Cerebellar cortex (tissue), 1 donor: ENCODE measurements around the gene ERVV-1.
"Not testable (repeated sequence)": the region's sequence is repeated elsewhere in the genome, so short reads cannot be mapped to it uniquely, and the experiment has no call there.

Experiments
- DNase-seq: peaks from one replicate; pipeline ENCODE4 v3.0.0-alpha.2; 2015; ENCODE audit warnings: low spot score

ERVV-1 gene

GRCh38 chr19:53019684-53020083, 6.0 kb downstream of the ERVV-1 start:
- no peak for DNase-seq

GRCh38 chr19:53028306-53028705, 14.6 kb downstream of the ERVV-1 start:
- DNase-seq, result not testable (repeated sequence)

- no peak for DNase-seq
Observed at GRCh38 chr19:53034054-53034453, 20.3 kb downstream of the ERVV-1 start.

- no peak for DNase-seq
Observed at GRCh38 chr19:53034948-53035675, 21.4 kb downstream of the ERVV-1 start.

- peak; percentile 60 for DNase-seq
Observed at GRCh38 chr19:53037101-53038097, 23.7 kb downstream of the ERVV-1 start.

GRCh38 chr19:53041366-53041765, 27.6 kb downstream of the ERVV-1 start:
- DNase-seq, result no peak

GRCh38 chr19:53045536-53045935, 31.8 kb downstream of the ERVV-1 start:
- no peak for DNase-seq

GRCh38 chr19:53047379-53047778, 33.7 kb downstream of the ERVV-1 start:
- DNase-seq, result no peak

GRCh38 chr19:53055117-53055516, 41.4 kb downstream of the ERVV-1 start:
- no peak for DNase-seq

GRCh38 chr19:53057904-53058580, 44.3 kb downstream of the ERVV-1 start:
- peak; percentile 50 for DNase-seq
